ENCODE measurements around the gene ZNF750.

DNA sequence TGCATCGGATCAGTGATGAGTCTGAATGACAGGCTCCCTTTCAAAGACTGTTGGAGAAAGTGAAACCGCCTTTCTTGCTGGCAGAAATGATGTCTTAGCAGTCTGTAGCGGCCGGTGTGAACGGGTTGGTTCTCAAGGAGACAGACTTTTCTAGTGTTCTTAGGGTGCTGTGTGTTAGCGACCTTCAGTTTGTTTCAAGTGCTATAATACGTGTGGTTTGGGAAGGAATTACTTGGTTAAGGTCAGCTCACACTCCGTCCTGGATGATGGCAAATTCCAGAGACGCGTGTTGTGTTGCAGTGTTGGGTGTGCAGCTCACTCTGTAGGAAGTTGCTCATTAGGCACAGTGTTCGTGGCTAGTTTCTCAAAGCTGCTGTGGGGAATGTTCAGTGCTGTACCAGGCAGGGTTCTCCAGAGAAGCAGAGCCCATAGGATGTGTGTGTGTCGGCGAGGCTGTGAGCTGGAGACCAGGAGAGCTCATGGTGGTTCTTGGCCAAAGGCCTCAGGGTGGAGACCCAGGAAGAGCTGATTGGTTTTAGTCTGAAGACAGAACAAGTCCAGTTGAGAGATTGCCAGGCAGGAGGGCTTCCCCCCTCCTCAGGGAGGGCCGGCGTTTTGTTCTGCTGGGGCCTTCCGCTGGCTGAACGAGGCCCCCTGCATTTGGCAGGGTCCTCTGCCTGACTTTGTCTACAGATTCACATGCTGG, 37.6 kb downstream of the ZNF750 start:
- TF ChIP-seq, protein P1, sequence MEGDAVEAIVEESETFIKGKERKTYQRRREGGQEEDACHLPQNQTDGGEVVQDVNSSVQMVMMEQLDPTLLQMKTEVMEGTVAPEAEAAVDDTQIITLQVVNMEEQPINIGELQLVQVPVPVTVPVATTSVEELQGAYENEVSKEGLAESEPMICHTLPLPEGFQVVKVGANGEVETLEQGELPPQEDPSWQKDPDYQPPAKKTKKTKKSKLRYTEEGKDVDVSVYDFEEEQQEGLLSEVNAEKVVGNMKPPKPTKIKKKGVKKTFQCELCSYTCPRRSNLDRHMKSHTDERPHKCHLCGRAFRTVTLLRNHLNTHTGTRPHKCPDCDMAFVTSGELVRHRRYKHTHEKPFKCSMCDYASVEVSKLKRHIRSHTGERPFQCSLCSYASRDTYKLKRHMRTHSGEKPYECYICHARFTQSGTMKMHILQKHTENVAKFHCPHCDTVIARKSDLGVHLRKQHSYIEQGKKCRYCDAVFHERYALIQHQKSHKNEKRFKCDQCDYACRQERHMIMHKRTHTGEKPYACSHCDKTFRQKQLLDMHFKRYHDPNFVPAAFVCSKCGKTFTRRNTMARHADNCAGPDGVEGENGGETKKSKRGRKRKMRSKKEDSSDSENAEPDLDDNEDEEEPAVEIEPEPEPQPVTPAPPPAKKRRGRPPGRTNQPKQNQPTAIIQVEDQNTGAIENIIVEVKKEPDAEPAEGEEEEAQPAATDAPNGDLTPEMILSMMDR (IDR thresholded peaks at IDR 0.05; ENCODE audit: insufficient read depth, low read length, poor library complexity, severe bottlenecking): no peak
- no peak for TF ChIP-seq EZH2phosphoT487 (conservative IDR thresholded peaks at IDR 0.05; ENCODE audit: low read length)

Measured in SU-DHL-6 (cell line).